T47D (cell line): Measurements from ENCODE around the gene PIGN.
A peak's percentile ranks its signal among the peaks of the same experiment; 100 is the strongest.

Experiments
- DNase-seq, 2 experiments: peaks; one replicate each; pipeline versions ENCODE4 v3.0.0 to v3.0.0-alpha.2; 2011 to 2012; ENCODE audit warnings: low read depth in 1 of 2, low spot score in 1 of 2
- JUND ChIP-seq: IDR thresholded peaks from 2 replicates; pipeline ENCODE4 v1.6.1; 2012; ENCODE audit warnings: low read depth
- in situ Hi-C: cut with HindIII; loops from 2 replicates; pipeline ENCODE4 v1.10.0; 2016; ENCODE audit warnings: low sequenced_read_pairs, low pct_unique_long_range_greater_than_20kb

The PIGN gene

GRCh38 chr18:62085756-62086155 is 101.1 kb downstream of the PIGN start:
- no peak for TF ChIP-seq JUND
- in situ Hi-C loops = no loop called here
- no peak for DNase-seq

- no peak for DNase-seq
- in situ Hi-C loops = no loop called here
- TF ChIP-seq JUND = no peak
These were observed 105.0 kb downstream of the PIGN start for GRCh38 chr18:62081761-62082294.

DNA sequence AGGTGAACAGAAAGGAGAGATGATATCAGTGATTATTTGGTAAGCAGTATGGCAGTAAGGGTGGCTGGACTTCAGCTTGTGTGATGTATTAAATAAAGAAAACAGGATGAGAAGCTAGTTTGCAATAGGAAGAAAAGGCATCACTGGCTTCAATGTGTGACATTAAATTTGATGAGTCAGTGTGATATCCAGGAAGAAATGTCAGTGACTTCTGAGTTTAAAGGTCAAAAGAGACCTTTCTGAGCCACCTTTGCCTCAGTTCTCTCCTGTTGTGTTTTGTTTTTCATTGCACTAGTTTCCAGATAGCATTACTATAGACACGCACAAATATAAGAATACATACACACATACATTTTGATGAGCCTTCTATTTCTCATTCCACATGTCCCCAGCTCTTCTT is 105.6 kb downstream of the PIGN start:
- in situ Hi-C loops = no loop called here
- TF ChIP-seq JUND = no peak

DNA sequence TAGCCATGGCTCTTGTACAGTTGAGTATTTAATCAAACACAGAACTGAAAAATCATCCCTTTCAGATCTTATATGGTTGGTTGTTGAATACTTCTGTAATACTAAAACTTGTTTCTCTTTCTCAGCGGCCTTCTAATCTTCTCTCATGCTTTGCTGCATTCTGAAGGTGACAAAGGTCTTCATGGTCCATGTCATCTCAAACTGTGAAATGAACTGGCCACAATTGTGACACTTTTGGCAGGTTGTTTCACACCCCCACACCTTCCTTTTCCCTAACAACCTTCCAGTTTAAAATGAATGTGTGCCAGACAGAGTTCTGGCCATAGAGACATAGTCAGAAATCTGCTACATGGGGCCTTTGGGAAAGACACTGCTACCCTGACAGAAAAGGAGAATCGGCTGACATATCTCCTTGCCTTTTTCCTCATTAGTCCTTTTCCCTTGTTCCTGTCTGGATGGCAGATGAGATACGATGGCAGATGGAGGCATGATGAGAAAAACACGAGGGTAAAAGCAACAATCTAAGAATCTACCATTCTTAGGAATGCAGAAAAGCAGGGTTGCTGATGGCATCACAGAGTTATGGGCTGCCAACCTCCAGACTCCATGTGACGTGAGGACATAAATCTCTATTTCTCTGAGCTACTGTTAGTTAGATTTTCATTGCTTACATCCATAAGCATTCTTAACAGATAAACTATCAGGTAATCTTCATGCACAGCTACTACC is 106.5 kb downstream of the PIGN start:
- TF ChIP-seq JUND = no peak

More for the DNA sequence above, 105.6 kb downstream of the PIGN start:
- no peak for DNase-seq

DNA sequence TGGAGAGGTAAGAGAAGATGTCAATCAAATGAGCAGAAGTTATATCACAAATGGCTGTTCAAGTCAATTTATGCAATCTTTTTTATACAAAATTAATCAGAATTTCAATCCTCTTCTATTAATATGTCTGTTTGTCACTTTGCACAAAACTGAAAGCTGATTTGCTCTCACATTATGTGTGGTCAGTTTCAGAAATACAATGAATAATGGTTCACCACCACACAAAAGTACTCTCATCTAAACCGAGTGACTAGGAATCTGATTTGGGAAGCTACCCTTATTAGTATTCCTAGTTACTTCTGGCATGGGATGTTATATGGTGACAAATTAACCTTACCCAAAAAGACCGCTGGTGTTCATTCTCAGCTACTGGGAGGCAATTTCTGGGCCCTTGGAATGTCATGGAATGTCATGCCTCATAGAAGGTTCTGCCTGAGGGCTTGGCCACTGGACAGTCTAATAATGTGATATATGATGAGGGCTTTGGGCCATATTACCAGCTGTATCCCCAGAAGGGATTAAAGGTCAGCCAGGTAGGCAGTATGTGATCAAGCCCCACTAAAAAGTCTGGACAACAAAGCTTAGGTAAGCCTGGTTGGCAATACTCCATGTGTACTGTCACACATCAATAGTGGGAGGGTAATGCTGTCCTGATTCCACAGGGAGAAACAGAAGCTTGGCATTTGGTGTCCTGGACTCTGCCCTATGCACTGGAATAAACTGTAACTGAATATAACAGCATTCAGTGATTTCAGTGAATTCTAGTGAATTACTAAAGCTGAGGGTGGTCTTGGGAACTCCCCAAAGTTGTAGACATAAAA is 113.2 kb downstream of the PIGN start:
- in situ Hi-C loops = no loop called here
- no peak for DNase-seq
- no peak for TF ChIP-seq JUND

More for the DNA sequence above, 106.5 kb downstream of the PIGN start:
- in situ Hi-C loops = no loop called here
- DNase-seq = peak in 1 of 2 experiments; percentile 42

DNA sequence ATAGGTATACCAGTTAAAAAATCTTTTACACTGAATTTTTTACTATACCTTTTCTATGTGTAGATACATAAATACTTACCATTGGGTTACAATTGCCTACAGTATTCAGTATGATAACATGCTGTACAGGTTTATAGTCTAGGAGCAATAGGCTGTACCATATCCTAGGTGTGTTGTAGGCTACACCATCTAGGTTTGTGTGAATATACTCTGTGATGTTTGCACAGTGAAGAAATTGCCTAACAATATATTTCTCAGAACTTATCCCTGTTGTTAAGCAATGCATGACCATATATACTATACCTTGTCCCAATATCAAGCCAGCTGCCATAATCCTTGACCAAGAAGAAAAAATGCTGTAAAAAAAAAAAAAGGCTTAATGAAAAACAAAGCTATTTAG is 114.5 kb downstream of the PIGN start:
- no peak for DNase-seq
- in situ Hi-C loops = no loop called here
- TF ChIP-seq JUND = no peak

DNA sequence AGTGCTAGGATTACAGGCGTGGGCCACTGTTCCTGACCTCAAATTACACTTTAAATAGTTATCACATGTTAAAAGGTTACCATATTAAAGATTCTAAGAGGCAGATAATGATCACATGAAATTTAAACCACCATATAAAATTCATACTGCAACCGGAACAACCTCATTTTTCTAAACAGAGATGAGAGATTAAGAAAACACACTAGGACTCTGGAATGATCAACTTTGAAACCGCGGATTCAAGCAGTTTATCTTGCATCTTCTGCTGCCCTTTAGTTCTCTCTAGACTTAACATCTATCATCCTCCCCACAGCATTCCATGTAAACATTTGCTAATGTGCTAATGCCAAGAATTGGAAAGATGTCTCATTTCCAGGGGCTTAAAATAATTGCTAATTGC is 115.8 kb downstream of the PIGN start:
- DNase-seq = no peak
- in situ Hi-C loops = no loop called here
- TF ChIP-seq JUND = no peak

- in situ Hi-C loops = no loop called here
- TF ChIP-seq JUND = no peak
- no peak for DNase-seq
These were observed 116.6 kb downstream of the PIGN start for GRCh38 chr18:62070302-62070701.

- no peak for TF ChIP-seq JUND
- in situ Hi-C loops = no loop called here
- no peak for DNase-seq
These were observed 117.3 kb downstream of the PIGN start for GRCh38 chr18:62069556-62069955.

- TF ChIP-seq JUND = no peak
These were observed 120.6 kb downstream of the PIGN start for GRCh38 chr18:62066102-62066818.

DNA sequence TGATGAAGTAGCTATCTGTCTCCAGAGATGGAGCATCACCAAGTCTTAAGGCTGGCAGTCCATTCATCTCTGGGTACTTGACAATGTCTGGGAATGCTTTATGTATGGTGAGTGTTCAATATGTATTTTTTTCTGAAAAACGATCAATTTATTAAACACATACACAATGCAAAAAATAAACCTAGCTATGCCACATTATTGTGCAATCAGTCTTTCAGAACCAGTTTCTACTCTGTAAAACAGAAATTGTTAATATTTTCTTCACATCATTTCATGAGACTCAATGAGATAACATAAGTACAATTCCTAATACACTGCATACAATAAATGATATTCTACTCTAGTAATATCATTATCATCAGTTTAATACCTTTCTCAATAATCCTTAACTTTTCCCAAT is 122.5 kb downstream of the PIGN start:
- TF ChIP-seq JUND = no peak
- DNase-seq = no peak
- in situ Hi-C loops = no loop called here

More at GRCh38 chr18:62066102-62066818, 120.6 kb downstream of the PIGN start:
- in situ Hi-C loops = no loop called here
- no peak for DNase-seq

GRCh38 chr18:62061821-62062478 is 124.9 kb downstream of the PIGN start:
- TF ChIP-seq JUND = no peak
- in situ Hi-C loops = no loop called here
- no peak for DNase-seq
